NT2/D1 (cell line): Measurements from ENCODE around the gene TTBK2.

ENCODE experiments used
- SUZ12 ChIP-seq: IDR thresholded peaks from 2 replicates; pipeline ENCODE4 v1.6.1; 2011; ENCODE audit not compliant: insufficient read length, insufficient read depth; ENCODE audit errors: extremely low read depth
- YY1 ChIP-seq: IDR thresholded peaks from 2 replicates; pipeline ENCODE4 v1.6.1; 2011; ENCODE audit not compliant: insufficient read length, insufficient read depth
- ZNF274 ChIP-seq: IDR thresholded peaks from 2 replicates; pipeline ENCODE4 v1.6.1; 2011; ENCODE audit warnings: mild to moderate bottlenecking, low read depth, low read length

DNA sequence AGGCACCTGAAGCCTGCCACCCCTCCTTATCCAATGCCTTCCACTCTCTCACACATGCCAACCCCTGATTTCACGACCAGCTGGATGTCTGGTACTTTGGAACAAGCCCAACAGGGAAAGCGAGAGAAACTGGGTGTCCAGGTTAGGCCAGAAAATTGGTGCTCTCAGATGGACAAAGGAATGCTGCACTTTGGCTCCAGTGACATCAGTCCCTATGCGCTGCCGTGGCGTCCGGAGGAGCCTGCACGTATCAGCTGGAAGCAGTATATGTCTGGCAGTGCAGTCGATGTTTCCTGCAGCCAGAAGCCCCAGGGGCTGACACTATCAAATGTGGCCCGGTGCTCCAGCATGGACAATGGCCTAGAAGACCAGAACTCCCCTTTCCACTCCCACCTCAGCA is 228.8 kb downstream of the TTBK2 start:
- TF ChIP-seq ZNF274 (no peak), YY1 (no peak), SUZ12 (no peak)
